CD14-positive monocyte (primary cell): ENCODE data around the gene KCNE3. TPM values are rescaled to one million over a fixed set of nuclear protein-coding genes. Genes with fewer than 3 reads are reported as not detected.

Experiments used
- DNase-seq, 3 donors: peaks; one replicate each; pipeline ENCODE4 v3.0.0-alpha.2; 2011 to 2022
- H2AFZ ChIP-seq: 2 replicates; pipeline ENCODE4 v1.6.0; 2012; ENCODE audit warnings: mild to moderate bottlenecking, low read depth, low read length, inconsistent platforms; ENCODE audit not compliant: insufficient read depth, poor library complexity, severe bottlenecking
- H3K27ac ChIP-seq, 2 donors: 1 replicate in 1 of 2; 2 replicates in 1 of 2; pipeline ENCODE4 v1.5.1; 2012 to 2013; ENCODE audit warnings: low read length in 2 of 2, control low read depth in 1 of 2, inconsistent platforms in 1 of 2, low read depth in 1 of 2, mild to moderate bottlenecking in 1 of 2
- H3K27me3 ChIP-seq, 2 donors: one replicate each; pipeline versions ENCODE4 v1.6.0 to v1.6.1; 2011 to 2013; ENCODE audit warnings: low read length in 2 of 2; ENCODE audit not compliant: control insufficient read depth in 2 of 2, insufficient read depth in 2 of 2
- H3K36me3 ChIP-seq, 2 donors: replicated peaks in 1 of 2; 1 replicate in 1 of 2; 2 replicates in 1 of 2; pipeline versions ENCODE4 v1.5.1 to v1.6.1; 2012 to 2013; ENCODE audit warnings: low read length in 2 of 2, control low read depth in 1 of 2, inconsistent platforms in 1 of 2, mild to moderate bottlenecking in 1 of 2; ENCODE audit not compliant: insufficient read depth in 2 of 2, control insufficient read depth in 1 of 2
- H3K4me1 ChIP-seq, 2 donors: 1 replicate in 1 of 2; 2 replicates in 1 of 2; pipeline versions ENCODE4 v1.5.1 to v1.6.1; 2012 to 2013; ENCODE audit warnings: low read length in 2 of 2, control low read depth in 1 of 2, inconsistent platforms in 1 of 2, mild to moderate bottlenecking in 1 of 2, moderate library complexity in 1 of 2; ENCODE audit not compliant: insufficient read depth in 2 of 2, control insufficient read depth in 1 of 2
- H3K4me2 ChIP-seq: replicated peaks from 2 replicates; pipeline ENCODE3; 2012; ENCODE audit warnings: low read length, moderate library complexity, mild to moderate bottlenecking; ENCODE audit not compliant: poor library complexity, severe bottlenecking; ENCODE audit errors: extremely low read depth
- H3K4me3 ChIP-seq, 3 experiments: fragments of 200-600 bp in 1 of 3; sonication (generic) in 1 of 3; replicated peaks in 1 of 3; 1 replicate in 2 of 3; 2 replicates in 1 of 3; pipeline ENCODE4 v1.5.1; 2011 to 2013; ENCODE audit warnings: low read length in 3 of 3, mild to moderate bottlenecking in 3 of 3, control low read depth in 2 of 3, low read depth in 2 of 3, inconsistent platforms in 1 of 3, moderate library complexity in 1 of 3
- H3K79me2 ChIP-seq: 2 replicates; pipeline ENCODE4 v1.6.0; 2012; ENCODE audit warnings: mild to moderate bottlenecking, control low read depth, inconsistent platforms, low read length, moderate library complexity; ENCODE audit not compliant: insufficient read depth
- H3K9ac ChIP-seq: 2 replicates; pipeline ENCODE4 v1.6.0; 2017; ENCODE audit warnings: low read length, mild to moderate bottlenecking; ENCODE audit not compliant: insufficient read depth, poor library complexity, severe bottlenecking
- H3K9me3 ChIP-seq, 2 donors: replicated peaks in 1 of 2; 1 replicate in 1 of 2; 2 replicates in 1 of 2; pipeline versions ENCODE4 v1.5.1 to v1.6.1; 2012 to 2013; ENCODE audit warnings: low read length in 2 of 2, control low read depth in 1 of 2; ENCODE audit not compliant: control insufficient read depth in 1 of 2, insufficient read depth in 1 of 2
- H4K20me1 ChIP-seq: 2 replicates; pipeline ENCODE4 v1.6.0; 2012; ENCODE audit warnings: mild to moderate bottlenecking, low read length, control low read depth, moderate library complexity; ENCODE audit not compliant: insufficient read depth
- H3K27ac Mint-ChIP-seq, 7 donors: one replicate each; pipeline ENCODE4 v1.8.0; 2020; ENCODE audit warnings: mild to moderate bottlenecking in 7 of 7, mixed read lengths in 7 of 7, moderate library complexity in 6 of 7, inconsistent platforms in 2 of 7
- H3K27me3 Mint-ChIP-seq, 3 donors: one replicate each; pipeline ENCODE4 v1.8.0; 2021 to 2022; ENCODE audit warnings: low read depth in 3 of 3, mild to moderate bottlenecking in 3 of 3, mixed read lengths in 3 of 3, moderate library complexity in 3 of 3, inconsistent platforms in 1 of 3
- H3K36me3 Mint-ChIP-seq, 2 donors: one replicate each; pipeline ENCODE4 v1.8.0; 2020; ENCODE audit warnings: mixed read lengths in 2 of 2, inconsistent platforms in 1 of 2, mild to moderate bottlenecking in 1 of 2
- H3K4me1 Mint-ChIP-seq: one replicate; pipeline ENCODE4 v1.8.0; 2020; ENCODE audit warnings: mild to moderate bottlenecking, mixed read lengths
- H3K4me3 Mint-ChIP-seq, 2 donors: one replicate each; pipeline ENCODE4 v1.8.0; 2020; ENCODE audit warnings: mild to moderate bottlenecking in 2 of 2, mixed read lengths in 2 of 2, moderate library complexity in 1 of 2
- H3K9me3 Mint-ChIP-seq, 7 donors: one replicate each; pipeline ENCODE4 v1.8.0; 2020 to 2022; ENCODE audit warnings: mixed read lengths in 7 of 7, mild to moderate bottlenecking in 6 of 7, moderate library complexity in 6 of 7, inconsistent platforms in 2 of 7
- CTCF ChIP-seq: fragments of 200-600 bp; IDR thresholded peaks from one replicate; pipeline ENCODE4 v1.8.0; 2022; ENCODE audit warnings: antibody characterized with exemption, mild to moderate bottlenecking
- WGBS: methylation state at CpG from one replicate; pipeline ENCODE4 v1.1.5; 2013; ENCODE audit warnings: missing lambda C conversion rate; ENCODE audit not compliant: insufficient coverage; 5-methylcytosine and 5-hydroxymethylcytosine counted together
- intact Hi-C, 2 donors: fragments of 100-400 bp; cut with micrococcal nuclease; formaldehyde crosslinking; loops; one replicate each; pipeline versions ENCODE4 v1.15.0 to v1.15.1; 2023
- polyA plus RNA-seq, 3 donors: library from polyadenylated mRNA; depleted of rRNA in 1 of 3; unstranded in 2 of 3; stranded (reverse) in 1 of 3; fragments of 300-500 nt in 2 of 3; fragments of >200 nt in 1 of 3; fragmentation: Illumina TruSeq in 2 of 3; gene quantifications; 1 replicate in 2 of 3; 2 replicates in 1 of 3; pipeline ENCODE4 v1.2.3, GENCODE V29; 2012 to 2021

KCNE3 gene
- polyA plus RNA-seq, 3 donors, result 29.9 to 76.6 (median 41.0) TPM

DNA sequence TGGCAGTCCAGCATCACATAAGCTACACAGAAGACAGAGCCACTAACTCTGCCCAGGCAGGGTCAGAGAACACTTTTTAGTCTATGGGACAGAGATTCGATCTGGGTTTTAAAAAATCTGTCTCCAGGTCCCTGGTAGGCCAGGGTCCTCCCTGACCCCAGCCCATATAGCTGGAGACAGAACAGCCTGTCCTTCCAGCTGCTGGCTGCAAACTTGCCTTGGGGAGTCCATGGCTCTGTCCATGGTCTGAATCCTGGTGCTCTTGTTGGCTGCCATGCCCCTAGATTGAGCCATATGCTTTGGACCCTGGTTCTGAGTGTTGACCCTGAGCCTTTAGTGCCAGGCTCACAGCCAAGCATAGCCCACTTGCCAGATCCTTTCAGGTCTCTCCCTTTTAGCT is 39.5 kb upstream of the KCNE3 start:
- no peak for TF ChIP-seq CTCF
- intact Hi-C loops, result no loop called here
- Histone ChIP-seq H3K4me3 (no peak overlapping the region), H4K20me1 (no peaks in the 10 kb centered on the region), H3K79me2 (no peaks in the 10 kb centered on the region), H3K27me3 (no peaks in the 10 kb centered on the region), H3K4me1 (peaks cover 3 to 11% of the 10 kb centered on the region in 2 donors), H3K9me3 (peaks cover 6 to 9% of the 10 kb centered on the region in 2 donors), H3K36me3 (no peaks in the 10 kb centered on the region), H3K4me2 (no peak overlapping the region), H3K27ac (no peak overlapping the region), H2AFZ (no peak overlapping the region), H3K9ac (no peak overlapping the region)
- H3K36me3 Mint-ChIP-seq, result no peaks in the 10 kb centered on the region
- H3K27ac Mint-ChIP-seq, result peak overlapping the region in 1 of 7 donors; percentile 62
- peaks cover 12% of the 10 kb centered on the region for H3K4me1 Mint-ChIP-seq
- no peaks in the 10 kb centered on the region for H3K27me3 Mint-ChIP-seq
- no peak for DNase-seq
- peaks cover 3 to 13% (median 8%) of the 10 kb centered on the region in 7 donors for H3K9me3 Mint-ChIP-seq
- H3K4me3 Mint-ChIP-seq, result no peak overlapping the region
- WGBS, result 78% methylated on average over 1 of the region's 1 CpG

DNA sequence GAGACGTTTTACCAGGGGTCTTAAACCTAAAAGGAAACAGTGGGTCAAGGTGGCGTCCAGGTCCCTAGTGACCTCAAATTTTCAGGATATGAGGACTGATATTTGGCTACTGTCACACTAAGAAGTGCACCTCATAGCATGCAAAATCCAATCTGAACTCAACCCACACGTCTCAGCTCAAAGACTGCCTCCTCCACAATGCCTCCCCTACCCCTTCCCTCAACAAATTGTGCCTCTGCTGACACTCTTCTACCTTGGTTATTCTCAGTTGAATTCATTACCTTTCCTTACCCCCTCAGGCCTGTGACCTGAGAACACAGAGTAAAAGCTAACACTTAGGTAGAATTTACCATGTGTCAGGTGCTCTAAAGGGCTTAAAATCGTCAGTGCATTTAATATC is 38.6 kb upstream of the KCNE3 start:
- no peak overlapping the region for H3K4me3 Mint-ChIP-seq
- no peak overlapping the region for H3K9ac ChIP-seq
- peaks cover 6 to 9% of the 10 kb centered on the region in 2 donors for H3K9me3 ChIP-seq
- H3K27ac ChIP-seq, result no peak overlapping the region
- no peaks in the 10 kb centered on the region for H4K20me1 ChIP-seq
- H3K27me3 Mint-ChIP-seq, result no peaks in the 10 kb centered on the region
- WGBS, result 87% methylated on average over 3 of the region's 4 CpGs
- DNase-seq, result no peak
- H3K27ac Mint-ChIP-seq, result no peak overlapping the region
- no peaks in the 10 kb centered on the region for H3K36me3 Mint-ChIP-seq
- H3K4me2 ChIP-seq, result no peak overlapping the region
- no peaks in the 10 kb centered on the region for H3K27me3 ChIP-seq
- H2AFZ ChIP-seq, result no peak overlapping the region
- H3K4me1 ChIP-seq, result peaks cover 3 to 11% of the 10 kb centered on the region in 2 donors
- no peaks in the 10 kb centered on the region for H3K36me3 ChIP-seq
- H3K4me1 Mint-ChIP-seq, result peaks cover 12% of the 10 kb centered on the region
- H3K4me3 ChIP-seq, result no peak overlapping the region
- TF ChIP-seq CTCF, result no peak
- peaks cover 3 to 10% (median 8%) of the 10 kb centered on the region in 7 donors for H3K9me3 Mint-ChIP-seq
- H3K79me2 ChIP-seq, result no peaks in the 10 kb centered on the region
- intact Hi-C loops, result no loop called here
